HCT116 (cell line): ENCODE measurements around the gene RMDN2. TPM values are rescaled to one million over a fixed set of nuclear protein-coding genes. Genes with fewer than 3 reads are reported as not detected.

ENCODE experiments used
- ATAC-seq: fragments of 200-7000 bp; cut with Tn5 transposase; 2 replicates; pipeline ENCODE4 v1.9.1; 2020; ENCODE audit warnings: mild to moderate bottlenecking, moderate library complexity
- BruUV-seq: library from RNA; stranded (reverse); fragments of 400-500 nt; replicated peaks from 2 replicates; lab custom pipeline; 2021; lab: Mats Ljungman, UMichigan
- CTCF ChIA-PET: fragments of 300-600 bp; sonication (Branson Sonifier 250); formaldehyde crosslinking; loops from one replicate; lab custom pipeline; 2021; ENCODE audit warnings: antibody characterized with exemption; lab: Charles Lee
- POLR2A ChIA-PET: fragments of 300-600, 350-600 bp; sonication (Branson Sonifier 250); formaldehyde crosslinking; loops from one replicate; lab custom pipeline; 2021; ENCODE audit warnings: antibody characterized with exemption; lab: Charles Lee
- RAD21 ChIA-PET, 2 experiments: fragments of 300-600 bp; sonication (Branson Sonifier 250); formaldehyde crosslinking; loops; one replicate each; lab custom pipeline; 2023; ENCODE audit warnings: low total read pairs in 2 of 2; ENCODE audit not compliant: uncharacterized antibody in 2 of 2, unreplicated experiment in 2 of 2, low non-redundant PET in 1 of 2; lab: Charles Lee
- DNase-seq: peaks from one replicate; pipeline ENCODE4 v3.0.0-alpha.2; 2010; ENCODE audit warnings: low read depth, low spot score
- H2AFZ ChIP-seq: fragments of 200-600 bp; shearing (Covaris generic), sonication (generic); 2 replicates; pipeline ENCODE4 v1.6.1; 2017; ENCODE audit warnings: low read depth, mixed run types, mixed read lengths, antibody characterized with exemption, low read length; ENCODE audit not compliant: poor library complexity, severe bottlenecking
- H3K27ac ChIP-seq: 2 replicates; pipeline ENCODE4 v1.5.1; 2012; ENCODE audit warnings: low read depth, low read length
- H3K27me3 ChIP-seq: fragments of 200-600 bp; sonication (generic); 2 replicates; pipeline ENCODE4 v1.6.1; 2016; ENCODE audit warnings: mixed run types, low read length, mixed read lengths; ENCODE audit not compliant: insufficient read depth
- H3K36me3 ChIP-seq, 2 experiments: fragments of 200-500 bp in 1 of 2; fragments of 200-600 bp in 1 of 2; sonication (Bioruptor generic) in 1 of 2; sonication (generic) in 1 of 2; 2 replicates each; pipeline versions ENCODE4 v1.5.1 to v1.6.1; 2014 to 2016; ENCODE audit warnings: low read length in 2 of 2, inconsistent platforms in 1 of 2, mixed read lengths in 1 of 2, mixed run types in 1 of 2; ENCODE audit not compliant: insufficient read depth in 2 of 2, control insufficient read depth in 1 of 2
- H3K4me1 ChIP-seq, 2 experiments: fragments of 200-600 bp in 1 of 2; sonication (generic) in 1 of 2; 2 replicates each; pipeline versions ENCODE4 v1.5.1 to v1.6.1; 2012 to 2017; ENCODE audit warnings: low read length in 2 of 2, inconsistent platforms in 1 of 2, mild to moderate bottlenecking in 1 of 2, mixed read lengths in 1 of 2, mixed run types in 1 of 2, moderate library complexity in 1 of 2; ENCODE audit not compliant: insufficient read depth in 2 of 2, control insufficient read depth in 1 of 2
- H3K4me2 ChIP-seq: fragments of 200-600 bp; sonication (generic); 2 replicates; pipeline ENCODE4 v1.6.1; 2017; ENCODE audit warnings: mixed run types, low read length, mixed read lengths
- H3K4me3 ChIP-seq, 2 experiments: fragments of 200-600 bp in 1 of 2; sonication (generic) in 1 of 2; replicated peaks in 1 of 2; 2 replicates each; pipeline ENCODE4 v1.5.1; 2011 to 2016; ENCODE audit warnings: low read length in 2 of 2, control low read depth in 1 of 2, low read depth in 1 of 2, mild to moderate bottlenecking in 1 of 2, mixed read lengths in 1 of 2, mixed run types in 1 of 2
- H3K79me2 ChIP-seq: fragments of 200-600 bp; sonication (generic); 2 replicates; pipeline ENCODE4 v1.6.1; 2017; ENCODE audit warnings: mild to moderate bottlenecking, mixed run types, low read length, moderate library complexity, mixed read lengths; ENCODE audit not compliant: insufficient read depth
- H3K9ac ChIP-seq: fragments of 200-600 bp; sonication (generic); 2 replicates; pipeline ENCODE4 v1.6.1; 2016; ENCODE audit warnings: low read length, mixed read lengths
- H3K9me2 ChIP-seq: fragments of 200-600 bp; sonication (generic), shearing (Covaris generic); 2 replicates; pipeline ENCODE4 v1.6.1; 2017; ENCODE audit warnings: mixed run types, mild to moderate bottlenecking, moderate library complexity; ENCODE audit not compliant: insufficient read depth
- H3K9me3 ChIP-seq, 2 experiments: fragments of 200-500 bp in 1 of 2; fragments of 200-600 bp in 1 of 2; sonication (Bioruptor generic) in 1 of 2; sonication (generic) in 1 of 2; 2 replicates each; pipeline ENCODE4 v1.6.1; 2014 to 2017; ENCODE audit warnings: low read length in 2 of 2, mixed read lengths in 2 of 2, inconsistent platforms in 1 of 2, low read depth in 1 of 2, mild to moderate bottlenecking in 1 of 2, mixed run types in 1 of 2, moderate library complexity in 1 of 2; ENCODE audit not compliant: control insufficient read depth in 1 of 2, insufficient read depth in 1 of 2
- H4K20me1 ChIP-seq: fragments of 200-600 bp; sonication (generic), shearing (Covaris generic); 2 replicates; pipeline ENCODE4 v1.6.1; 2017; ENCODE audit warnings: mixed run types, mild to moderate bottlenecking, moderate library complexity; ENCODE audit not compliant: insufficient read depth
- CBX3 ChIP-seq: IDR thresholded peaks from 2 replicates; pipeline ENCODE4 v1.6.1; 2012; ENCODE audit warnings: low read depth
- CEBPB ChIP-seq: IDR thresholded peaks from 2 replicates; pipeline ENCODE4 v1.6.1; 2012; ENCODE audit warnings: low read depth
- EGR1 ChIP-seq: IDR thresholded peaks from 2 replicates; pipeline ENCODE4 v1.6.1; 2012; ENCODE audit warnings: low read depth
- EZH2 ChIP-seq: fragments of 200-600 bp; sonication (generic); IDR thresholded peaks from 2 replicates; pipeline ENCODE4 v1.6.1; 2017; ENCODE audit warnings: antibody characterized with exemption, mixed run types
- EZH2phosphoT487 ChIP-seq: fragments of 200-600 bp; IDR thresholded peaks from 2 replicates; pipeline ENCODE4 v1.6.1; 2018; ENCODE audit warnings: antibody characterized with exemption, borderline replicate concordance
- FOSL1 ChIP-seq: IDR thresholded peaks from 2 replicates; pipeline ENCODE4 v1.6.1; 2012; ENCODE audit warnings: low read depth
- JUND ChIP-seq: IDR thresholded peaks from 2 replicates; pipeline ENCODE4 v1.6.1; 2012
- POLR2A ChIP-seq: IDR thresholded peaks from 2 replicates; pipeline ENCODE4 v1.7.0; 2011; ENCODE audit warnings: borderline replicate concordance; ENCODE audit not compliant: insufficient read depth, insufficient read length; ENCODE audit errors: extremely low read depth
- POLR2AphosphoS5 ChIP-seq: IDR thresholded peaks from 2 replicates; pipeline ENCODE4 v1.6.1; 2011; ENCODE audit warnings: mild to moderate bottlenecking, low read depth, low read length, moderate library complexity
- SIN3A ChIP-seq: IDR thresholded peaks from 2 replicates; pipeline ENCODE4 v1.6.1; 2012; ENCODE audit warnings: low read depth
- SRF ChIP-seq: IDR thresholded peaks from 2 replicates; pipeline ENCODE4 v1.6.1; 2012; ENCODE audit warnings: low read depth
- TCF7L2 ChIP-seq: IDR thresholded peaks from 2 replicates; pipeline ENCODE4 v1.7.0; 2011; ENCODE audit warnings: borderline replicate concordance, inconsistent platforms; ENCODE audit not compliant: insufficient read depth, insufficient read length; ENCODE audit errors: extremely low read depth
- YY1 ChIP-seq: IDR thresholded peaks from 2 replicates; pipeline ENCODE4 v1.6.1; 2011; ENCODE audit warnings: low read length, low read depth, moderate library complexity, mild to moderate bottlenecking; ENCODE audit not compliant: insufficient replicate concordance; ENCODE audit errors: extremely low read depth
- intact Hi-C: fragments of 100-400 bp; cut with micrococcal nuclease; formaldehyde crosslinking; loops from 2 replicates; pipeline ENCODE4 v1.10.0; 2022
- total RNA-seq: library from RNA; stranded (reverse); gene quantifications from one replicate; pipeline ENCODE4 v1.2.1, GENCODE V29; 2021; ENCODE audit not compliant: unreplicated experiment
- TF ChIP-seq, protein P1 (sequence below): IDR thresholded peaks from 2 replicates; pipeline ENCODE4 v1.6.1; 2012
- TF ChIP-seq, protein P2 (sequence below): IDR thresholded peaks from 2 replicates; pipeline ENCODE4 v1.6.1; 2012
- TF ChIP-seq, protein P3 (sequence below), 3 experiments: fragments of 200-600 bp in 1 of 3; sonication (generic) in 1 of 3; IDR thresholded peaks in 2 of 3; conservative IDR thresholded peaks in 1 of 3; 2 replicates each; pipeline ENCODE4 v1.5.1; 2012 to 2017; ENCODE audit warnings: low read depth in 2 of 3, low read length in 2 of 3, antibody characterized with exemption in 1 of 3, borderline replicate concordance in 1 of 3, control low read depth in 1 of 3, mild to moderate bottlenecking in 1 of 3, mixed read lengths in 1 of 3, mixed run types in 1 of 3, moderate library complexity in 1 of 3; ENCODE audit not compliant: insufficient read depth in 1 of 3
- TF ChIP-seq, protein P4 (sequence below): IDR thresholded peaks from 2 replicates; pipeline ENCODE4 v1.6.1; 2011; ENCODE audit warnings: mild to moderate bottlenecking, low read length, moderate library complexity; ENCODE audit not compliant: insufficient replicate concordance; ENCODE audit errors: extremely low read depth

The RMDN2 gene
- total RNA-seq, 1 experiment from 2014 or later: 4.5 TPM

DNA sequence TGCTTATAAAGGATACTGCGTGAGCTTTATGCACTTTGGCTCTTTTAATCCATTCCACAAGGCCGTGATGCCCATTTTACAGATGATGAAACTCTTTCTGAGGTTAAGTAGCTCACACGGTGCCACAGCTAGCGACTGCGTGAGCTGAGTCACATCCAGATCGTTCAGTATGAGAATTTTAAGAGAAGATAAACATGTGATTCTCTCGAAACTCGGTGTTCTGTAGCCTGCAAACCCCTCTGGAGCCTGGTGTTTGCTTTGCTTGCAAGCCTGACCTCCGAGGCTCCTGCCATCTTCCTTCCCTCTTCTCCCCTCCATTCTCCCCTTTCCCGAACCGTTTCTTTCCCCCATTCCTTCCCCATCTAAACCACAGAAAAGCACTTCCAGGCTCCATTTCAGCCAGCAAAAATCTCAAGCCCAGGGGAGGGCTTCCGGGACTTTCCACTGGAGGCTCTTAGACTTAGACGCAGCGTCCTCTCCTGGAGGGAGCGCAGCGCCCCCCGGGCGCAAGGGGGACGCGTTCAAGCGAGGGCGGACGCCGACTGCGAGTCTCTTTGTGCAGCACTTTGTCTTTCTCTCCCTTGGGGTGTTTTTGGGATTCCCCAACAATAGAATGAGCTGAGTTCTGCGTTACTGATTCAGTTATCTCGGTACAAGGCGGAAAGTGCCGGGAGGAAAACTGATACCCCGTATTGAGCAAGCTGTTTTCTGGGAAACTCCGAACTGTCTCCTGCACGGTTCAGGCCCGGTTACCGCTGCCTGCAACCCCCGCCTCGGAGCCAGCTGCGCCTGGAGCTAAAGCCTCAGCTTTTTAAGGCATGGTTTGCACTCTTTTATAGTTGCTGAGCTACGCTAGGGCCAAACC lies 112.9 kb downstream of the RMDN2 start:
- no peak for DNase-seq
- no peak overlapping the region for H3K4me2 ChIP-seq
- no peaks in the 10 kb centered on the region for H3K9me2 ChIP-seq
- H3K36me3 ChIP-seq: no peaks in the 10 kb centered on the region
- RAD21 ChIA-PET: no interaction called here
- no peaks in the 10 kb centered on the region for H3K79me2 ChIP-seq
- H3K9ac ChIP-seq: no peak overlapping the region
- intact Hi-C loops: no loop called here
- ATAC-seq: no peak
- H3K27me3 ChIP-seq: no peaks in the 10 kb centered on the region
- CTCF ChIA-PET: interaction anchor here (2.0 kb wide), 1 partner anchor 38 kb away, joined by 5 read pairs; the partner anchor contains the start of gene CYP1B1
- no peak overlapping the region for H3K4me3 ChIP-seq
- H3K9me3 ChIP-seq: no peaks in the 10 kb centered on the region
- H3K4me1 ChIP-seq: no peaks in the 10 kb centered on the region
- no TSS peak for BruUV-seq
- TF ChIP-seq FOSL1 (no peak), JUND (no peak), POLR2A (no peak), CBX3 (no peak), TCF7L2 (no peak), EGR1 (no peak), SIN3A (no peak), POLR2AphosphoS5 (no peak), EZH2 (no peak), CEBPB (no peak), EZH2phosphoT487 (no peak), YY1 (no peak), SRF (no peak)
- TF ChIP-seq, protein P1, sequence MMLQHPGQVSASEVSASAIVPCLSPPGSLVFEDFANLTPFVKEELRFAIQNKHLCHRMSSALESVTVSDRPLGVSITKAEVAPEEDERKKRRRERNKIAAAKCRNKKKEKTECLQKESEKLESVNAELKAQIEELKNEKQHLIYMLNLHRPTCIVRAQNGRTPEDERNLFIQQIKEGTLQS: no peak
- TF ChIP-seq, protein P2, sequence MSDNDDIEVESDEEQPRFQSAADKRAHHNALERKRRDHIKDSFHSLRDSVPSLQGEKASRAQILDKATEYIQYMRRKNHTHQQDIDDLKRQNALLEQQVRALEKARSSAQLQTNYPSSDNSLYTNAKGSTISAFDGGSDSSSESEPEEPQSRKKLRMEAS: no peak
- TF ChIP-seq, protein P3, sequence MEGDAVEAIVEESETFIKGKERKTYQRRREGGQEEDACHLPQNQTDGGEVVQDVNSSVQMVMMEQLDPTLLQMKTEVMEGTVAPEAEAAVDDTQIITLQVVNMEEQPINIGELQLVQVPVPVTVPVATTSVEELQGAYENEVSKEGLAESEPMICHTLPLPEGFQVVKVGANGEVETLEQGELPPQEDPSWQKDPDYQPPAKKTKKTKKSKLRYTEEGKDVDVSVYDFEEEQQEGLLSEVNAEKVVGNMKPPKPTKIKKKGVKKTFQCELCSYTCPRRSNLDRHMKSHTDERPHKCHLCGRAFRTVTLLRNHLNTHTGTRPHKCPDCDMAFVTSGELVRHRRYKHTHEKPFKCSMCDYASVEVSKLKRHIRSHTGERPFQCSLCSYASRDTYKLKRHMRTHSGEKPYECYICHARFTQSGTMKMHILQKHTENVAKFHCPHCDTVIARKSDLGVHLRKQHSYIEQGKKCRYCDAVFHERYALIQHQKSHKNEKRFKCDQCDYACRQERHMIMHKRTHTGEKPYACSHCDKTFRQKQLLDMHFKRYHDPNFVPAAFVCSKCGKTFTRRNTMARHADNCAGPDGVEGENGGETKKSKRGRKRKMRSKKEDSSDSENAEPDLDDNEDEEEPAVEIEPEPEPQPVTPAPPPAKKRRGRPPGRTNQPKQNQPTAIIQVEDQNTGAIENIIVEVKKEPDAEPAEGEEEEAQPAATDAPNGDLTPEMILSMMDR (IDR thresholded peaks at IDR 0.05 in 2 of 3, conservative IDR thresholded peaks at IDR 0.05 in 1 of 3; ENCODE audit: borderline replicate concordance in 1 of 3, insufficient read depth in 1 of 3, low read depth in 2 of 3, low read length in 2 of 3): no peak
- TF ChIP-seq, protein P4, sequence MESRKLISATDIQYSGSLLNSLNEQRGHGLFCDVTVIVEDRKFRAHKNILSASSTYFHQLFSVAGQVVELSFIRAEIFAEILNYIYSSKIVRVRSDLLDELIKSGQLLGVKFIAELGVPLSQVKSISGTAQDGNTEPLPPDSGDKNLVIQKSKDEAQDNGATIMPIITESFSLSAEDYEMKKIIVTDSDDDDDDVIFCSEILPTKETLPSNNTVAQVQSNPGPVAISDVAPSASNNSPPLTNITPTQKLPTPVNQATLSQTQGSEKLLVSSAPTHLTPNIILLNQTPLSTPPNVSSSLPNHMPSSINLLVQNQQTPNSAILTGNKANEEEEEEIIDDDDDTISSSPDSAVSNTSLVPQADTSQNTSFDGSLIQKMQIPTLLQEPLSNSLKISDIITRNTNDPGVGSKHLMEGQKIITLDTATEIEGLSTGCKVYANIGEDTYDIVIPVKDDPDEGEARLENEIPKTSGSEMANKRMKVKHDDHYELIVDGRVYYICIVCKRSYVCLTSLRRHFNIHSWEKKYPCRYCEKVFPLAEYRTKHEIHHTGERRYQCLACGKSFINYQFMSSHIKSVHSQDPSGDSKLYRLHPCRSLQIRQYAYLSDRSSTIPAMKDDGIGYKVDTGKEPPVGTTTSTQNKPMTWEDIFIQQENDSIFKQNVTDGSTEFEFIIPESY: no peak
- TF ChIP-seq, all 23 proteins: peak for 0
- Histone ChIP-seq H3K27ac (no peak overlapping the region), H2AFZ (no peak overlapping the region), H4K20me1 (no peaks in the 10 kb centered on the region)
- POLR2A ChIA-PET: no interaction called here
